Vagina (tissue), 2 donors: ENCODE results near the gene CDCP1.

Experiments used
- CTCF ChIP-seq, 3 experiments: fragments of 450-650 bp in 2 of 3; fragments of 200-600 bp in 1 of 3; sonication (generic) in 1 of 3; IDR thresholded peaks; one replicate each; pipeline ENCODE4 v1.5.1; 2017 to 2019; ENCODE audit warnings: antibody characterized with exemption in 3 of 3, mild to moderate bottlenecking in 2 of 3, moderate library complexity in 2 of 3
- POLR2A ChIP-seq, 2 donors: fragments of 450-650 bp; IDR thresholded peaks; one replicate each; pipeline ENCODE4 v1.6.1; 2017; ENCODE audit warnings: antibody characterized with exemption in 2 of 2, mild to moderate bottlenecking in 2 of 2, moderate library complexity in 2 of 2

- no peak for TF ChIP-seq POLR2A (IDR thresholded peaks at IDR 0.05)
- no peak for TF ChIP-seq CTCF (IDR thresholded peaks at IDR 0.05)
These were observed 29.8 kb downstream of the CDCP1 start for GRCh38 chr3:45116350-45116749.
